HG02610 (cell line): Measurements from ENCODE around the gene AHI1.

Source experiments
- ATAC-seq: cut with Tn5 transposase; IDR thresholded peaks from one replicate; pipeline ENCODE4 v1.9.1; 2021; ENCODE audit warnings: mild to moderate bottlenecking, moderate library complexity; ENCODE audit not compliant: unreplicated experiment

The AHI1 gene

GRCh38 chr6:135334169-135334568 is 163.4 kb downstream of the AHI1 start:
- ATAC-seq = no peak

- peak; percentile 54 for ATAC-seq
Measured at GRCh38 chr6:135331002-135331401, 166.5 kb downstream of the AHI1 start.

GRCh38 chr6:135329851-135330803 is 167.4 kb downstream of the AHI1 start:
- peak; percentile 93 for ATAC-seq

GRCh38 chr6:135328136-135328535 is 169.4 kb downstream of the AHI1 start:
- no peak for ATAC-seq

DNA sequence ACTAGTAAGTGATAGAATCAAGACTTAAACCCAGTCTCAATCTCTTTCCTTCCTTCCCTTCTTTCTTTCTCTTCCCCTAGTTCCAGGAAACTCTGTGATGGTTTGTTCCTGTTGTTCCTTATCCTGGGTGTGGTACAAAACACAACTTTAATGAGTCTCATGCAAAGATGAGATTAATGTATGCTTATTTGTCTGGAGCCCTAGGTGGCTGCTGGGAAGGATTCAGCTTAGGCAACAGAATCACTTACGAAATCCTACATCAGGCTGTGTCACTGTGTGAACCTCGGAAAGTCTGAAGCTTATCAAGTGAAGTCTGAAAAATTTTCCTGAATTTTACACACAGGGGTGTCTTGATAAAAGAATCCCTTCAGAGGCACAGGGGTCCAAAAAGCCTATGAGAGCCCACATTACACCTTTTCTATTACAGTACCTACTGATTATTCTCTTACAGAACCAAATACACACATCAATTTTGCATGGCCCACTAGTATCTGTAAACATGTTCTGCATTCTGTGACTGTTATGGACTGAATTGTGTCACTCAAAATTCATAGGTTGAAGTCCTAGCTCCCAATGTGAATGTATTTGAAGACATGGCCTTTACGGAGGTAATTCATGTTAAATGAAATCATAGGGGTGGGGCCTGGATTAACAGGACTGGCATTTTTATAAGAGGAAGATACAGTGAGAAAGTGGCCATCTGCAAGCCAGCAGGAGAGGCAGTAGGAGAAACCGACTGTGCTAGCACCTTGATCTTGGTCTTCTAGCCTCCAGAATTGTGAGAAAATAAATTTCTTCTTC is 171.7 kb downstream of the AHI1 start:
- ATAC-seq = no peak

- no peak for ATAC-seq
Measured at GRCh38 chr6:135324531-135324930, 173.0 kb downstream of the AHI1 start.

DNA sequence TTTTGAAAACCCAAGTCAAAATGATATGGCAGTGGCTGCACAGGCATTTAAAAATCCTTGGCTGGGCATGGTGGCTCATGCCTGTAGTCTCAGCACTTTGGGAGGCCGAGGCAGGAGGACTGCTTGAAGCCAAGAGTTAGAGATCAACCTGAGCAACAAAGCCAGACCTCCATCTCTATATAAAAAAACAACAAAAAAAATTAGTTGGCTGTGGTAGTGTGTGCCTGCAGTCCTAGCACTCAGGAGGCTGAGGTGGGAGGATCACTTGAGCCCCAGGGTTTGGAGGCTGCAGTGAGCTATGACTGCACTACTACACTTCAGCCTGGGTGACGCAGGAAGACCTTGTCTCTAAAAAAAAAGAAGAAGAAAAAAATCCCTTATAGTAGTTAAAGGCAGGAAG is 173.6 kb downstream of the AHI1 start:
- no peak for ATAC-seq

DNA sequence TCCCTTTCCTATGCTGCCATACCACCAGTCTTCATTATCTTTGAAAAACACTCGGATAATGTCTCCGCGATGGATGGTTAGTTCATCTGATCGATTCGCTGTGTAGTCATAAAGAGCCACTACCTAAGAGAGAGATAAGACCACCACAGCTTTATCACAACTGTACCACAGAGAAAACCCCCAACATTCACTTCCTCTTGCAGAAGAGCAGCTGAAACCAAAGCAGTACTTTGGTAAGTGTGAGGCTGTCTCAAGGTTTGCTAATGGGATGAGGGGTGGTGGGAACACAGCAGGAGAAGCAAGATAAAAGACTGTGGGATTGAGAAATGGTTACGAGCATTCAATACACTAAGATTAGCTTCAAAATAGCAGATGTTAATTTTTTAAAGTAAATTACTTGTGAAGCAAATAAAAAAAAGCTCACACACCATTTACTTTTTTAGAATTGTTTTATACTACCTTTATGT is 174.3 kb downstream of the AHI1 start:
- ATAC-seq = peak; percentile 96

DNA sequence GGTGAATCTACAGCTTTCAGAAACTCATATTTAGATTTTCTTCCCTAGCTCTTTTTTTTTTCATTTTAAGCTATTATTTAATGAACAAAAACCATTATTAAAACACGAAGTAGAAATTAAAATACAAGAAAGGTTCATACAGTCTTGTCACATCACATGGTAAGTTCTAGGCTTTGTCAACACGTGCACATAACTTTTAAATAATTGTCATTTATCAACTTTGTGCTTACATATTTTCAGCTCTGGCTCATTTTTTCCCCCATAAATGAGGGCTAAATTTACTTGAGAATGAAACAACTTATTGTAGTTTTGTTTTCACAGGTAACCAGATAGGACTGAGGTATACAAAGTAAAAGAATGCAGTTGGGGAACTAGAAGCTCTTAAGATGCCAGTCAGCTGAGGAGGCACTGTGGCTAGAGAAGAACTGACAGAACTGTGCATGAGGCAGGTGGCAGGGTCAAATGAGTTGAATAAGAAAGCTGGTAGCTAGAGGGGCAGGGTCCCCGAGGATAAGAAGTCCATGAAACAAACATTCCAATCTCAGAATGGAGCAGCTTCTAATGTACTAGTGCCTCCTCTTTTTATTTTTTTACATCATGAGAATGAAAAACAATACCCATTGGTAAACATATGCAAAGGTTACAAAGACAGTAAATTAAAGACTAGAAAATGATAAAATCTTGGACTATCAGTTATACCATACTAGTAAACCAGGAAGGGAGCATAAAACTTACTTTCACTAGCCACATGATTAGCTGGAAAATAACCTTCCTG is 174.9 kb downstream of the AHI1 start:
- ATAC-seq = peak; percentile 57

DNA sequence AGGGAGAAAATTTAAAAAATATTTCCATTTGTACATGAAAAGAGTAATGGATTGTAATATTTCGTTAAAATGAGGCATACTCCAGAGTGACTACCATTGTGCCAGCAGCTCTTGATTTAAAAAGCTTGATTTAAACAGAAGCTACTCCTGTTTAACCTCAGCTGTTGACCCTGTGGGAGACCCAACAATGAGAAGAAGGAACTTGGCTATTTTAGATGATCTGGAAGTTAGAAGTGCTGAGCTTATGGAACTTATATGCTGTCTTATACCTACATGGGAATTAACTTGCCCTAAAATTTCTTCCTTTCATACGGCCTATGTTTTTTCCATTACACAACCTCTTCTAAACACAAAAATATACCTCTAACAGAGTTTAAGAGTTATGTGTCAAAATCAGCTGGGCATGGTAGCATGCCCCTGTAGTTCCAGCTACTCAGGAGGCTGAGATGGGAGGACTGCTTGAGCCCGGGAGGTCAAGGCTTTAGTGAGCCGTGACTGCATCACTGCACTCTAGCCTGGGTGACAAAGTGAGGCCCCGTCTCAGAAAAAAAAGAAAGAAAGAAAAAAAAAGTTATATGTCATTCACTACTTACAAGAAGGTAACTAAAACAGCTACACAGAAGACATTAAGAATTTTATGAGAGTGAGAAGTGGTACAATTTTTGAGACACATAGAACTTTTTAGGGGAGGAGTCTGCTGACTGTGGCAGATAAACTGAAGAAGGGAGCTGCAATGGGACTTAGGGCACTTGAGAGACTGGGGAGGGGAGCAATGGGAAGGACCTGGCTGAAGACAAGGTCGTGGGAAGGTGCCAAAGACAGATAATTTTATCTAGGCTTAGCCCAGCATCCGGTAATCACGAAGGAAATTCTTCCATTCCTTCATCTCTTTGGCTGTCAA is 176.6 kb downstream of the AHI1 start:
- ATAC-seq = no peak

DNA sequence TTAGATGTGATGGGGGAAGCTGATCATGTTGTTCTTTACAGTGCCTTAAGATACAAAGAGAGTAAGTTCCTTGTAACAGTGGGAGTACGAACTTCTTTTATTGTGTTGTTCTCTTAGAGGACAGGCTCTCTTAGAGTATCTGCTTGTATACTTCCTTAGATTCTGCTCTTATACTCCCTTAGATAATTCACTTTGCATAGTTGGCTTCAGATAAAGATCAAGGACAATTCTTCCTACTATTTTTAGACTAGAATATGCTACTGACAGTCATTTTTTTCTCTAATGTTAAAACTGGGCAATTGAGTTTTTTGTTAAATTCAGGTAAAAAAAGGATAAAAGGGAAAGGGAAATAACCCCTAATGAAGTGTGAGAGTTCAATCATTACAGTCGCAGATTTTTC is 177.7 kb downstream of the AHI1 start:
- no peak for ATAC-seq

- ATAC-seq = no peak
Measured at GRCh38 chr6:135318738-135319469, 178.6 kb downstream of the AHI1 start.

DNA sequence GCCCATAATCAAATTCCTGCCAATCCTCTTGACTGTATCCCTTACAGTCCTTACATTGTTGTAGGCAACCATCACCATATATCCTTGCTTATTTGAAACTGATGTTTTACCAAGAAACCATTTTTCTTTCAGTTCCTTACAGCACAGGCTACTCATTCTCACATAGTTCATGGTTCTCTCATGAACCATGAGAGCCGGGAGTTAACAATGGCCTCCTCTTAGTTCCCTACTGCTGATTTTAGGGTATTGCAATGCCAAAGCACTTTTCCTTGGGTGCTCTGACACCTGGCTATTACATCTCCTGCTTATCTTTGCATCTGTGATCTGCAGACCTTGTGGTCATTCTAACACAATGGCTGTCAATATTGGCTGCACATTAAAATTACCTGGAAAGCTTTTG is 183.0 kb downstream of the AHI1 start:
- peak; percentile 46 for ATAC-seq

DNA sequence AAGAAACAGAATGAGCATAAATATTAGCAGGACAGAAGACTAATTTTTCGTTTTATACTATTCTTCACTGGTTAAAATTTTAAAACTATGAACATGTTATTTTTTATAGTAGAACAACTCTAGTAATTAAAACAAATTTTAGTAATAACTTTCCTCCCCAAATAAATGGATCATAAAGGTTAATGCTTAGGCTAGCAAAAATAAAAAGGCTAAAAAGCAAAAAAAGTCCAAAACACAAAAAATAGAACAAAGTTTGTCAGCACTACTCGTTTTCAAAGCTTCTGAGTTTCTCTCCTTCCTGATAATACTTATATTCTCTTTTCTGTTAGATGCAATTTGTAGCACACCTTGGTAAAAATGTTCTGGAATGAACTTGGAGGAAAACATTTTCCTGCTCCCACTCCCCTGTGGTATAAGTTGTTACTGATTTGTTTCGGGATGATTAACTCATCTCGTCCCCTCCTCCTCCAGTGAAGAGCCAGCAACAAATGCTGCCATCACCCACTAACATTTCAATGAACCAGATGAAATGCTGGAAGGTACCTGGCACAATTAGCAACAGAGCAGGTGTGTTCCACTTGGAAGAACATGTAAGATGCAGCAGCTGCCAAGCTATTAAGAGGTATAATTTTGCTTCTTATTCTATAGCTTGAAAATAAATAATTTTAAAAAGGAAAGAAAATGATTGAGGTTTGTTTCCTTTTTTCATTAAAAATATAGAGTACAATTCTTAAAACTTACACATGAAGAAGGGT is 185.9 kb downstream of the AHI1 start:
- no peak for ATAC-seq

- no peak for ATAC-seq
Measured at GRCh38 chr6:135310291-135310690, 187.2 kb downstream of the AHI1 start.

- no peak for ATAC-seq
Measured at GRCh38 chr6:135306740-135307420, 190.7 kb downstream of the AHI1 start.

- no peak for ATAC-seq
Measured at GRCh38 chr6:135306166-135306565, 191.4 kb downstream of the AHI1 start.

- ATAC-seq = no peak
Measured at GRCh38 chr6:135305684-135306083, 191.9 kb downstream of the AHI1 start.
